ENCODE results near the gene KLHL17.

DNA sequence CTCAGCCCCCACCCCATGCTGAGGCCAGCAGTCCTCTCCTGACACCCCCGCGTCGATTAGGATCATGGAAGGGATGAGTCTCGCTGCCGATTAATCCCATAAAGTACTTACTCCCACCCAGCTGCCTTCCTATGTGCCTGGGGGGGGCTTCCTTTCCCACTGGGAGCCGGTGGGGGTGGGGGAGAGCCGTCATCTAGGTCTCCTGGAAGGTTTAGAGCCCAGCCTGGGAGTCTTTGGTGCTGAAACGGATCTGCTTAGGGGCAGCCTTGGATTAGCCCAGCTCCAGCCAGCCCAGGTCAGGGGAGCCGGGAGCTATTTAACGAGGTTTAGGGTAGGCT, 26.8 kb upstream of the KLHL17 start:
- TF ChIP-seq, protein P1, sequence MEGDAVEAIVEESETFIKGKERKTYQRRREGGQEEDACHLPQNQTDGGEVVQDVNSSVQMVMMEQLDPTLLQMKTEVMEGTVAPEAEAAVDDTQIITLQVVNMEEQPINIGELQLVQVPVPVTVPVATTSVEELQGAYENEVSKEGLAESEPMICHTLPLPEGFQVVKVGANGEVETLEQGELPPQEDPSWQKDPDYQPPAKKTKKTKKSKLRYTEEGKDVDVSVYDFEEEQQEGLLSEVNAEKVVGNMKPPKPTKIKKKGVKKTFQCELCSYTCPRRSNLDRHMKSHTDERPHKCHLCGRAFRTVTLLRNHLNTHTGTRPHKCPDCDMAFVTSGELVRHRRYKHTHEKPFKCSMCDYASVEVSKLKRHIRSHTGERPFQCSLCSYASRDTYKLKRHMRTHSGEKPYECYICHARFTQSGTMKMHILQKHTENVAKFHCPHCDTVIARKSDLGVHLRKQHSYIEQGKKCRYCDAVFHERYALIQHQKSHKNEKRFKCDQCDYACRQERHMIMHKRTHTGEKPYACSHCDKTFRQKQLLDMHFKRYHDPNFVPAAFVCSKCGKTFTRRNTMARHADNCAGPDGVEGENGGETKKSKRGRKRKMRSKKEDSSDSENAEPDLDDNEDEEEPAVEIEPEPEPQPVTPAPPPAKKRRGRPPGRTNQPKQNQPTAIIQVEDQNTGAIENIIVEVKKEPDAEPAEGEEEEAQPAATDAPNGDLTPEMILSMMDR (IDR thresholded peaks at IDR 0.05 in 4 of 5, conservative IDR thresholded peaks at IDR 0.05 in 1 of 5) = no peak
- no peak for TF ChIP-seq POLR2A (IDR thresholded peaks at IDR 0.05)
